HFF-Myc (cell line): ENCODE measurements around the gene SLC16A13.

ENCODE experiments used
- DNase-seq: peaks from one replicate; pipeline ENCODE4 v3.0.0-alpha.2; 2011; ENCODE audit warnings: low read depth; ENCODE audit errors: extremely low read depth
- H3K4me3 ChIP-seq: replicated peaks from 2 replicates; pipeline ENCODE4 v1.5.1; 2011; ENCODE audit warnings: low read depth, mild to moderate bottlenecking, control low read depth, low read length
- CTCF ChIP-seq: IDR thresholded peaks from 2 replicates; pipeline ENCODE4 v1.5.1; 2012; ENCODE audit warnings: mild to moderate bottlenecking, low read depth, low read length, control low read depth; ENCODE audit errors: missing control alignments

Gene SLC16A13

GRCh38 chr17:7011942-7012254 lies 23.9 kb upstream of the SLC16A13 start:
- no peak for TF ChIP-seq CTCF
- peak overlapping the region; percentile 88 for H3K4me3 ChIP-seq
- DNase-seq: no peak

GRCh38 chr17:7014261-7014994 lies 21.4 kb upstream of the SLC16A13 start:
- DNase-seq: peak; percentile 71
- TF ChIP-seq CTCF: peak; percentile 36
- peak overlapping the region; percentile 88 for H3K4me3 ChIP-seq

- no peak for TF ChIP-seq CTCF
- DNase-seq: no peak
Observed at GRCh38 chr17:7014995-7015958, 20.5 kb upstream of the SLC16A13 start.

GRCh38 chr17:7016418-7016817 lies 19.4 kb upstream of the SLC16A13 start:
- no peak for DNase-seq
- no peak for TF ChIP-seq CTCF
- H3K4me3 ChIP-seq: no peak overlapping the region

More at GRCh38 chr17:7014995-7015958, 20.5 kb upstream of the SLC16A13 start:
- H3K4me3 ChIP-seq: peak overlapping the region; percentile 88

GRCh38 chr17:7016886-7017826 lies 18.7 kb upstream of the SLC16A13 start:
- no peak for DNase-seq
- H3K4me3 ChIP-seq: no peak overlapping the region
- no peak for TF ChIP-seq CTCF

GRCh38 chr17:7017827-7018200 lies 18.0 kb upstream of the SLC16A13 start:
- no peak for TF ChIP-seq CTCF

More at GRCh38 chr17:7017827-7018200, 18.0 kb upstream of the SLC16A13 start:
- no peak for DNase-seq
- H3K4me3 ChIP-seq: no peak overlapping the region
